AG04450 (cell line): ENCODE measurements around the gene SLC25A15. TPM values are rescaled to one million over a fixed set of nuclear protein-coding genes. Genes with fewer than 3 reads are reported as not detected.

Experiments
- CTCF ChIA-PET: fragments of 300-600, 350-600 bp; formaldehyde crosslinking; extraction: SDS; loops from one replicate; lab custom pipeline; 2022; ENCODE audit warnings: antibody characterized with exemption, inconsistent platforms; lab: Charles Lee
- POLR2A ChIA-PET: fragments of 350-600 bp; formaldehyde crosslinking; extraction: SDS; loops from one replicate; lab custom pipeline; 2021; ENCODE audit warnings: antibody characterized with exemption, inconsistent platforms; lab: Yijun Ruan, JAX
- DNase-seq: peaks from one replicate; pipeline ENCODE4 v3.0.0-alpha.2; 2011; ENCODE audit warnings: low read depth, low spot score
- H3K27ac ChIP-seq: one replicate; pipeline ENCODE4 v1.5.1; 2012; ENCODE audit warnings: low read depth, low read length, control low read depth
- H3K27me3 ChIP-seq: one replicate; pipeline ENCODE4 v1.6.0; 2012; ENCODE audit warnings: low read length; ENCODE audit not compliant: control insufficient read depth, insufficient read depth
- H3K4me3 ChIP-seq: 2 replicates; pipeline ENCODE4 v1.5.1; 2011; ENCODE audit warnings: mild to moderate bottlenecking, low read depth, low read length, control low read depth
- H3K9me3 ChIP-seq: 2 replicates; pipeline ENCODE4 v1.5.1; 2012; ENCODE audit warnings: low read length; ENCODE audit not compliant: control insufficient read depth, insufficient read depth
- CTCF ChIP-seq: IDR thresholded peaks from 2 replicates; pipeline ENCODE4 v1.5.1; 2011; ENCODE audit warnings: low read depth, low read length, control low read depth, inconsistent platforms
- polyA minus RNA-seq: library from RNA; depleted of rRNA, polyadenylated mRNA; stranded (reverse); fragments of >200 nt; gene quantifications from 2 replicates; pipeline ENCODE4 v1.2.3, GENCODE V29; 2011; rRNA and poly(A)+ RNA removed
- polyA plus RNA-seq: library from polyadenylated mRNA; depleted of rRNA; stranded (reverse); fragments of >200 nt; gene quantifications from 2 replicates; pipeline ENCODE4 v1.2.3, GENCODE V29; 2011; rRNA removed

Gene SLC25A15
- polyA plus RNA-seq (8.1 and 9.9 TPM in 2 replicates), polyA minus RNA-seq (14.8 and 20.0 TPM in 2 replicates)

GRCh38 chr13:40789275-40790153, at the start of gene SLC25A15:
Gene SLC25A15 (plus strand): TSS chr13:40789611. CDS start chr13:40793227, 3,616 bp downstream.
- ChIA-PET POLR2A (interaction anchor here (0.6 to 1.5 kb wide), 2 partner anchors 56 to 132 kb away, joined by 6 to 7 read pairs; no protein-coding TSS in a partner anchor), CTCF (interaction anchor here (0.7 to 2.0 kb wide), 5 partner anchors 13 to 265 kb away, joined by 3 to 7 read pairs (median 4); no protein-coding TSS in a partner anchor)
- peak within 1 kb of the TSS; percentile 65 for H3K27ac ChIP-seq

GRCh38 chr13:40749327-40749726, 40.1 kb upstream of the SLC25A15 start:
- TF ChIP-seq CTCF, result peak; percentile 30; the same call in 1 of the 2 replicates
- Histone ChIP-seq H3K9me3 (no peaks in the 10 kb centered on the region), H3K27ac (no peak overlapping the region), H3K27me3 (no peaks in the 10 kb centered on the region), H3K4me3 (no peak overlapping the region)
- CTCF ChIA-PET, result interaction anchor here (0.6 kb wide), 1 partner anchor 159 kb away, joined by 3 read pairs; no protein-coding TSS in a partner anchor
- DNase-seq, result no peak
- POLR2A ChIA-PET, result interaction anchor here (0.6 kb wide), 1 partner anchor 15 kb away, joined by 5 read pairs; no protein-coding TSS in a partner anchor

More at GRCh38 chr13:40789275-40790153, at the start of gene SLC25A15:
- Histone ChIP-seq H3K4me3 (peak within 1 kb of the TSS; percentile 74), H3K27me3 (no peaks in the 10 kb centered on the region), H3K9me3 (no peaks in the 10 kb centered on the region)
- 0 out of 2 replicates have a peak, but pooled peaks have one; percentile 5 for TF ChIP-seq CTCF
- peak; percentile 46 for DNase-seq

- POLR2A ChIA-PET, result no interaction called here
- TF ChIP-seq CTCF, result no peak
- CTCF ChIA-PET, result no interaction called here
- no peak overlapping the region for H3K4me3 ChIP-seq
- no peaks in the 10 kb centered on the region for H3K9me3 ChIP-seq
- no peak for DNase-seq
- no peak overlapping the region for H3K27ac ChIP-seq
- no peaks in the 10 kb centered on the region for H3K27me3 ChIP-seq
Observed at GRCh38 chr13:40755082-40755700, 34.2 kb upstream of the SLC25A15 start.

GRCh38 chr13:40756042-40756441, 33.4 kb upstream of the SLC25A15 start:
- CTCF ChIA-PET, result no interaction called here

More at GRCh38 chr13:40756042-40756441, 33.4 kb upstream of the SLC25A15 start:
- Histone ChIP-seq H3K4me3 (no peak overlapping the region), H3K27me3 (no peaks in the 10 kb centered on the region), H3K9me3 (no peaks in the 10 kb centered on the region), H3K27ac (no peak overlapping the region)
- no peak for TF ChIP-seq CTCF
- POLR2A ChIA-PET, result no interaction called here
- DNase-seq, result no peak
